Loucy (cell line): ENCODE data around the gene APOBEC3F.
"Not testable (repeated sequence)": the region's sequence is repeated elsewhere in the genome, so short reads cannot be mapped to it uniquely, and the experiment has no call there.

Experiments used
- H2AFZ ChIP-seq: fragments of 200-600 bp; sonication (generic); 2 replicates; pipeline ENCODE4 v1.6.0; 2016; ENCODE audit warnings: antibody characterized with exemption, mild to moderate bottlenecking, low read length, moderate library complexity
- H3F3A ChIP-seq: fragments of 200-600 bp; 2 replicates; pipeline ENCODE4 v1.6.0; 2016; ENCODE audit warnings: antibody characterized with exemption, low read depth, mild to moderate bottlenecking
- H3K27me3 ChIP-seq: fragments of 200-600 bp; sonication (generic); 2 replicates; pipeline ENCODE4 v1.6.1; 2014; ENCODE audit warnings: low read length, mild to moderate bottlenecking; ENCODE audit not compliant: insufficient read depth, poor library complexity, severe bottlenecking
- H3K36me3 ChIP-seq: fragments of 200-600 bp; sonication (generic); 2 replicates; pipeline ENCODE4 v1.6.1; 2016; ENCODE audit warnings: low read length; ENCODE audit not compliant: insufficient read depth
- H3K4me1 ChIP-seq: fragments of 200-600 bp; sonication (generic); 2 replicates; pipeline ENCODE4 v1.5.1; 2014; ENCODE audit warnings: low read length, mild to moderate bottlenecking; ENCODE audit not compliant: insufficient read depth, poor library complexity, severe bottlenecking
- H3K4me2 ChIP-seq: fragments of 200-600 bp; sonication (generic); 2 replicates; pipeline ENCODE4 v1.6.0; 2014; ENCODE audit warnings: antibody characterized with exemption, low read length, low read depth, mild to moderate bottlenecking; ENCODE audit not compliant: poor library complexity, severe bottlenecking
- H3K4me3 ChIP-seq: fragments of 200-600 bp; sonication (generic); 2 replicates; pipeline ENCODE4 v1.5.1; 2014; ENCODE audit warnings: low read length, mild to moderate bottlenecking, mixed read lengths; ENCODE audit not compliant: poor library complexity, severe bottlenecking
- H3K79me2 ChIP-seq: fragments of 200-600 bp; sonication (generic); 2 replicates; pipeline ENCODE4 v1.6.1; 2014; ENCODE audit warnings: low read length; ENCODE audit not compliant: insufficient read depth
- H3K9ac ChIP-seq: fragments of 200-600 bp; sonication (generic); 2 replicates; pipeline ENCODE4 v1.6.0; 2014; ENCODE audit warnings: mild to moderate bottlenecking, low read depth, low read length, moderate library complexity; ENCODE audit not compliant: poor library complexity, severe bottlenecking
- H3K9me2 ChIP-seq: fragments of 200-600 bp; sonication (generic); replicated peaks from 2 replicates; pipeline ENCODE4 v1.6.1; 2016; ENCODE audit warnings: low read depth, low read length, mixed read lengths
- H3K9me3 ChIP-seq: fragments of 200-600 bp; sonication (generic); 2 replicates; pipeline ENCODE4 v1.6.1; 2014; ENCODE audit warnings: mild to moderate bottlenecking, antibody characterized with exemption, low read length, low read depth; ENCODE audit not compliant: insufficient read depth
- H4K20me1 ChIP-seq: fragments of 200-600 bp; sonication (generic); 2 replicates; pipeline ENCODE4 v1.6.0; 2014; ENCODE audit warnings: antibody characterized with exemption, low read length, mild to moderate bottlenecking; ENCODE audit not compliant: insufficient read depth, poor library complexity, severe bottlenecking
- CTCF ChIP-seq: fragments of 200-600 bp; sonication (generic); conservative IDR thresholded peaks from 2 replicates; pipeline ENCODE4 v1.5.1; 2014; ENCODE audit warnings: mild to moderate bottlenecking, antibody characterized with exemption, low read length
- EZH2phosphoT487 ChIP-seq: fragments of 200-600 bp; IDR thresholded peaks from 2 replicates; pipeline ENCODE4 v1.6.1; 2018; ENCODE audit warnings: antibody characterized with exemption, mild to moderate bottlenecking, moderate library complexity, borderline replicate concordance

Gene APOBEC3F

DNA sequence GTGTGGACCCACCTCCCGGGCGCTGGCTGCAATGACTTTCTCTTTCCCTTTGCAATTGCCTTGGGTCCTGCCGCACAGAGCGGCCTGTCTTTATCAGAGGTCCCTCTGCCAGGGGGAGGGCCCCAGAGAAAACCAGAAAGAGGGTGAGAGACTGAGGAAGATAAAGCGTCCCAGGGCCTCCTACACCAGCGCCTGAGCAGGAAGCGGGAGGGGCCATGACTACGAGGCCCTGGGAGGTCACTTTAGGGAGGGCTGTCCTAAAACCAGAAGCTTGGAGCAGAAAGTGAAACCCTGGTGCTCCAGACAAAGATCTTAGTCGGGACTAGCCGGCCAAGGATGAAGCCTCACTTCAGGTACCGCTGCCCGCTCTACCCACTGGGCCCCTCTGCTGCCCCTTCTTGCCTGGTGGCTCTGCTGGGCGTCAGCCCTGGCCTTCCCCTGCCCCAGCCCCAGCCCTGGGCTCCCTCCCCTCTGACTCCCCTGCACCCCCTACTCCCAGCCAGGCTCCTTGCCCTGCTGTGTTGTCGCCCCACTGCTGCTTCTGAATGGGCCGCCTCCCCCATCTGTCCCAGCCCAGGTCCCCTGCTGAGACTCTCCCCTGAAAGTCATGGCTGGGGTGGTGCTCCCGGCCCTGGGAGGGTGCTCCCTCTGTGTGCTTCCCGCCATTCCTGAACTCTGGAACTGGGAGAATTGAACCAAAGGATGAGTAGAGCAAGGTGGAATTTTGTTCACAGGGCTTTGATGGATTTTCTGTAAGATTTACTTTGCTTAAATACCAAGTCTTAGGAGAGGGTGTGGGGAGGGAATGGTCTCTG is 36.6 kb downstream of the APOBEC3F start, which contains the start of gene APOBEC3G:
APOBEC3G (plus strand) TSS at position 250 of the 815 bp plus-strand sequence; CDS start at position 337, 87 bp downstream.
- not testable (repeated sequence) for H3K9me2 ChIP-seq, H3K36me3 ChIP-seq, H4K20me1 ChIP-seq, H2AFZ ChIP-seq, H3K27me3 ChIP-seq, H3F3A ChIP-seq, H3K9me3 ChIP-seq
- Histone ChIP-seq H3K4me1 (peaks cover 49% of the 10 kb centered on the region), H3K4me3 (peak within 1 kb of the TSS; percentile 90), H3K9ac (peak within 1 kb of the TSS; percentile 96), H3K4me2 (peak within 1 kb of the TSS; percentile 89), H3K79me2 (peaks cover 53% of the 10 kb centered on the region)

DNA sequence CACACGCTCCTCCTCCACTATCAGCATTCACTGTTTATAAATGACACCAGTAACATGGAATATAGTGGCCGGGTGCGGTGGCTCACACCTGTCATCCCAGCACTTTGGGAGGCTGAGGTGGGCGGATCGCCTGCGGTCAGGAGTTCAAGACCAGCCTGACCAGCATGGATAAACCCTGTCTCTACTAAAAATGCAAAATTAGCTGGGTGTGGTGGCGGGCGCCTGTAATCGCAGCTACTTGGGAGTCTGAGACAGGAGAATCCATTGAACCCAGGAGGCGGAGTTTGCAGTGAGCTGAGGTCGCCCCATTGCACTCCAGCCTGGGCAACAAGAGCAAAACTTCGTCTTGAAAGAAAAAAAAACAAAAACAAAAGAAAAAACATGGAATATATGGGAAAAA is 37.2 kb downstream of the APOBEC3F start:
- not testable (repeated sequence) for H3F3A ChIP-seq, H2AFZ ChIP-seq, H3K27me3 ChIP-seq, H3K9me2 ChIP-seq, H4K20me1 ChIP-seq, H3K9me3 ChIP-seq, H3K36me3 ChIP-seq
- Histone ChIP-seq H3K4me2 (peak overlapping the region; percentile 89), H3K4me3 (peak overlapping the region; percentile 90), H3K79me2 (peaks cover 55% of the 10 kb centered on the region), H3K9ac (peak overlapping the region; percentile 96), H3K4me1 (peaks cover 52% of the 10 kb centered on the region)

GRCh38 chr22:39078329-39078728 is 37.7 kb downstream of the APOBEC3F start:
- H3F3A ChIP-seq, result peaks cover 4% of the 10 kb centered on the region; the same call in 1 of the 2 replicates
- peaks cover 56% of the 10 kb centered on the region for H3K79me2 ChIP-seq
- H3K9me3 ChIP-seq, result no peaks in the 10 kb centered on the region
- H3K4me3 ChIP-seq, result peak overlapping the region; percentile 90
- H3K27me3 ChIP-seq, result no peaks in the 10 kb centered on the region
- peak overlapping the region; percentile 96 for H3K9ac ChIP-seq
- peak overlapping the region; percentile 89 for H3K4me2 ChIP-seq
- no peaks in the 10 kb centered on the region for H3K9me2 ChIP-seq
- H2AFZ ChIP-seq, result no peak overlapping the region
- H3K4me1 ChIP-seq, result peaks cover 56% of the 10 kb centered on the region
- TF ChIP-seq CTCF (no peak), EZH2phosphoT487 (no peak)
- H4K20me1 ChIP-seq, result peaks cover 3% of the 10 kb centered on the region
- no peaks in the 10 kb centered on the region for H3K36me3 ChIP-seq

DNA sequence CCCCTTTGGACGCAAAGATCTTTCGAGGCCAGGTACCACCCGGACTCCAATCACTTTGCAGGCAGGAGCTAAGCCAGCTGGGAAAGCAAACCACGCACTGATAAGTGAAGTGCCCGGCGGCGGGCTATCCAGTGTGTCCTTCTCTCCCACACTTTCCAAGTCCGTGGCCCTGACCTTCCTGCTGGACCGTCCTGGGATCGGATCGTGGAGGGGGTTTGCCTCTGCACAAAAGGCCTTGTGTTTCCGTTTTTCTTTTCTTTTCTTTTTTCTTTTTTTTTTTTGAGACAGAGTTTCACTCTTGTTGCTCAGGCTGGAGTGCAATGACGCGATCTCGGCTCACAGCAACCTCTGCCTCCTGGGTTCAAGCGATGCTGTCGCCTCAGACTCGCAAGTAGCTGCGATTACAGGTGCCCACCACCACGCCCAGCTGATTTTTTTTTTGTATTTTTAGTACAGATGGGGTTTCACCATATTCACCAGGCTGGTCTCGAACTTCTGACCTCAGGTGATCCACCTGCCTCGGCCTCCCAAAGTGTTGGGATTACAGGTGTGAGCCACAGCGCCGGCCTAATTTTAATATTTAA is 38.5 kb downstream of the APOBEC3F start:
- not testable (repeated sequence) for H4K20me1 ChIP-seq, H3K9me3 ChIP-seq, H3K27me3 ChIP-seq, H3K36me3 ChIP-seq, H3K9me2 ChIP-seq, H3F3A ChIP-seq, H2AFZ ChIP-seq
- H3K79me2 ChIP-seq, result peaks cover 56% of the 10 kb centered on the region
- H3K4me3 ChIP-seq, result peak overlapping the region; percentile 90
- H3K9ac ChIP-seq, result peak overlapping the region; percentile 96
- H3K4me2 ChIP-seq, result peak overlapping the region; percentile 89
- peaks cover 53% of the 10 kb centered on the region for H3K4me1 ChIP-seq
